Endothelial cell of umbilical vein (primary cell): Measurements from ENCODE around the gene DMBX1. TPM values are rescaled to one million over a fixed set of nuclear protein-coding genes. Genes with fewer than 3 reads are reported as not detected.

ENCODE experiments used
- BruUV-seq: library from RNA; stranded (reverse); fragments of 400-500 nt; replicated peaks from 2 replicates; lab custom pipeline; 2021; lab: Mats Ljungman, UMichigan
- CTCF ChIA-PET: fragments of 300-600, 350-600 bp; sonication (Branson Sonifier 250); formaldehyde crosslinking; loops from one replicate; lab custom pipeline; 2021; ENCODE audit warnings: antibody characterized with exemption, inconsistent platforms; lab: Charles Lee
- POLR2A ChIA-PET: fragments of 300-600, 350-600 bp; sonication (Branson Sonifier 250); formaldehyde crosslinking; loops from one replicate; lab custom pipeline; 2021; ENCODE audit warnings: antibody characterized with exemption, inconsistent platforms; lab: Charles Lee
- DNase-seq: peaks from one replicate; pipeline ENCODE4 v3.0.0-alpha.2; 2011; ENCODE audit warnings: low read depth, low spot score
- FAIRE-seq: peaks from 2 replicates; lab custom pipeline; 2011; peaks lifted over from hg19 to GRCh38; lab: Jason Lieb, UNC
- H2AFZ ChIP-seq: 2 replicates; pipeline ENCODE4 v1.6.0; 2012; ENCODE audit warnings: low read depth, low read length, control low read depth, inconsistent platforms
- H3K27ac ChIP-seq: 2 replicates; pipeline ENCODE4 v1.5.1; 2011; ENCODE audit warnings: low read depth, mild to moderate bottlenecking, control low read depth, low read length, moderate library complexity; ENCODE audit not compliant: insufficient read depth
- H3K27me3 ChIP-seq, 2 experiments: 2 replicates each; pipeline versions ENCODE4 v1.6.0 to v1.6.1; 2011; ENCODE audit warnings: low read length in 2 of 2, mixed read lengths in 1 of 2; ENCODE audit not compliant: control insufficient read depth in 2 of 2, insufficient read depth in 2 of 2
- H3K36me3 ChIP-seq, 2 experiments: 2 replicates in 1 of 2; 3 replicates in 1 of 2; pipeline ENCODE4 v1.5.1; 2011; ENCODE audit warnings: low read length in 2 of 2, mild to moderate bottlenecking in 1 of 2, moderate library complexity in 1 of 2; ENCODE audit not compliant: control insufficient read depth in 2 of 2, insufficient read depth in 2 of 2; ENCODE audit errors: extremely low read depth in 1 of 2
- H3K4me1 ChIP-seq: 3 replicates; pipeline ENCODE4 v1.5.1; 2011; ENCODE audit warnings: mild to moderate bottlenecking, low read length; ENCODE audit not compliant: control insufficient read depth, insufficient read depth; ENCODE audit errors: extremely low read depth
- H3K4me2 ChIP-seq: 2 replicates; pipeline ENCODE4 v1.6.1; 2011; ENCODE audit warnings: low read length, control low read depth, mixed read lengths; ENCODE audit not compliant: insufficient read depth
- H3K4me3 ChIP-seq, 3 experiments: fragments of 200-600 bp in 1 of 3; sonication (generic), shearing (Covaris generic) in 1 of 3; replicated peaks in 1 of 3; 2 replicates each; pipeline ENCODE4 v1.5.1; 2011 to 2016; ENCODE audit warnings: control low read depth in 3 of 3, low read length in 3 of 3, mild to moderate bottlenecking in 2 of 3, inconsistent platforms in 1 of 3, low read depth in 1 of 3, moderate library complexity in 1 of 3; ENCODE audit not compliant: insufficient read depth in 1 of 3
- H3K79me2 ChIP-seq: 2 replicates; pipeline ENCODE4 v1.6.0; 2012; ENCODE audit warnings: low read length, inconsistent platforms; ENCODE audit not compliant: control insufficient read depth, insufficient read depth
- H3K9ac ChIP-seq: replicated peaks from 2 replicates; pipeline ENCODE3; 2011; ENCODE audit warnings: low read length, control low read depth; ENCODE audit not compliant: insufficient read depth; ENCODE audit errors: extremely low read depth
- H3K9me1 ChIP-seq: replicated peaks from 3 replicates; pipeline ENCODE4 v1.6.0; 2011; ENCODE audit warnings: mild to moderate bottlenecking, low read length; ENCODE audit not compliant: control insufficient read depth, insufficient read depth; ENCODE audit errors: extremely low read depth
- H3K9me3 ChIP-seq: replicated peaks from 2 replicates; pipeline ENCODE4 v1.5.1; 2012; ENCODE audit warnings: low read length, inconsistent platforms; ENCODE audit not compliant: control insufficient read depth, insufficient read depth
- H4K20me1 ChIP-seq: replicated peaks from 2 replicates; pipeline ENCODE3; 2011; ENCODE audit warnings: mild to moderate bottlenecking, low read length; ENCODE audit not compliant: control insufficient read depth, insufficient read depth; ENCODE audit errors: extremely low read depth
- EZH2 ChIP-seq: IDR thresholded peaks from 2 replicates; pipeline ENCODE4 v1.6.1; 2012; ENCODE audit warnings: borderline replicate concordance, low read depth, mild to moderate bottlenecking, moderate library complexity, low read length, inconsistent platforms; ENCODE audit not compliant: severe bottlenecking
- JUN ChIP-seq: IDR thresholded peaks from 2 replicates; pipeline ENCODE4 v1.6.1; 2011; ENCODE audit warnings: borderline replicate concordance, low read depth; ENCODE audit not compliant: insufficient read length, insufficient read depth
- MYC ChIP-seq: IDR thresholded peaks from one replicate; pipeline ENCODE4 v1.6.1; 2011; ENCODE audit warnings: mild to moderate bottlenecking, low read depth, low read length
- POLR2A ChIP-seq: IDR thresholded peaks from 2 replicates; pipeline ENCODE4 v1.6.1; 2012; ENCODE audit warnings: low read depth, mild to moderate bottlenecking, control low read depth, low read length
- POLR2AphosphoS5 ChIP-seq: IDR thresholded peaks from 2 replicates; pipeline ENCODE4 v1.6.1; 2012; ENCODE audit warnings: low read depth, mild to moderate bottlenecking, control low read depth, low read length, moderate library complexity; ENCODE audit not compliant: insufficient read depth
- dilution Hi-C: fragments of 300-500 bp; cut with MboI; formaldehyde crosslinking; loops from one replicate; pipeline ENCODE4 v1.15.0; 2019; ENCODE audit warnings: low sequenced_read_pairs; ENCODE audit not compliant: extremely low pct_ligation_motif_present
- intact Hi-C: fragments of 100-400 bp; cut with micrococcal nuclease; formaldehyde crosslinking; loops from one replicate; pipeline ENCODE4 v1.10.0; 2022
- polyA plus RNA-seq, 4 experiments: library from polyadenylated mRNA; depleted of rRNA in 3 of 4; stranded (reverse) in 3 of 4; unstranded in 1 of 4; fragments of >200 nt; gene quantifications; 2 replicates each; pipeline versions ENCODE4 v1.2.1 to v1.2.3, GENCODE V29; 2011 to 2012; ENCODE audit warnings: missing spikeins in 1 of 4
- total RNA-seq: library from RNA; stranded (reverse); gene quantifications from 2 replicates; pipeline ENCODE4 v1.2.3, GENCODE V29; 2021
- TF ChIP-seq, protein P1 (sequence below), 2 donors: IDR thresholded peaks; 1 replicate in 1 of 2; 2 replicates in 1 of 2; pipeline ENCODE4 v1.5.1; 2011; ENCODE audit warnings: low read length in 2 of 2, mild to moderate bottlenecking in 2 of 2, moderate library complexity in 2 of 2, control low read depth in 1 of 2, inconsistent platforms in 1 of 2, low read depth in 1 of 2; ENCODE audit not compliant: insufficient read depth in 1 of 2; ENCODE audit errors: extremely low read depth in 1 of 2

Gene DMBX1
- total and polyA plus RNA-seq, 2 donors (not counting 3 experiments of a cell fraction or from before 2014, with no cell fraction given), result not detected

DNA sequence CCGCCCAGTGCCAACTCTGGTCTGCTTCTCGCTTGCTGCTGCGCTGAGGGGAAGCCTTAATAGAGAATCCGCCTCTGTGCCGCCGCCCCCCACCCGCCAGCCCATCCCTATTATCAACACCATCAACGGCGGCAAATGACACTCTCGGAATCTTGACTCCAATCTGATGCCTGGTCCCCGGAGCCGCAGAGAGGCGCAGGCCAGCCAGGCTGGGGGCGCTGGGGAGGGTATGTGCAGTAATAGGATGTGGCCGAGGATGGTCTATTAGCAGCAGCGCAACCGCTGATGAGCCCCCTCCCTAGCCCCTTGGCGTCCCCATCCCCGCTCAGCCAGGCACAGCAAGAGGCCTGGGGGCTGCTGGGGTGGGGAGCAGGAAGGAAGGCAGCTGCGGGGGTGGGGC lies 15.1 kb upstream of the DMBX1 start:
- TF ChIP-seq POLR2AphosphoS5 (no peak), JUN (no peak), MYC (no peak), EZH2 (peak; percentile 59), POLR2A (no peak)
- TF ChIP-seq, protein P1, sequence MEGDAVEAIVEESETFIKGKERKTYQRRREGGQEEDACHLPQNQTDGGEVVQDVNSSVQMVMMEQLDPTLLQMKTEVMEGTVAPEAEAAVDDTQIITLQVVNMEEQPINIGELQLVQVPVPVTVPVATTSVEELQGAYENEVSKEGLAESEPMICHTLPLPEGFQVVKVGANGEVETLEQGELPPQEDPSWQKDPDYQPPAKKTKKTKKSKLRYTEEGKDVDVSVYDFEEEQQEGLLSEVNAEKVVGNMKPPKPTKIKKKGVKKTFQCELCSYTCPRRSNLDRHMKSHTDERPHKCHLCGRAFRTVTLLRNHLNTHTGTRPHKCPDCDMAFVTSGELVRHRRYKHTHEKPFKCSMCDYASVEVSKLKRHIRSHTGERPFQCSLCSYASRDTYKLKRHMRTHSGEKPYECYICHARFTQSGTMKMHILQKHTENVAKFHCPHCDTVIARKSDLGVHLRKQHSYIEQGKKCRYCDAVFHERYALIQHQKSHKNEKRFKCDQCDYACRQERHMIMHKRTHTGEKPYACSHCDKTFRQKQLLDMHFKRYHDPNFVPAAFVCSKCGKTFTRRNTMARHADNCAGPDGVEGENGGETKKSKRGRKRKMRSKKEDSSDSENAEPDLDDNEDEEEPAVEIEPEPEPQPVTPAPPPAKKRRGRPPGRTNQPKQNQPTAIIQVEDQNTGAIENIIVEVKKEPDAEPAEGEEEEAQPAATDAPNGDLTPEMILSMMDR (IDR thresholded peaks at IDR 0.05; ENCODE audit: extremely low read depth in 1 of 2, insufficient read depth in 1 of 2, low read depth in 1 of 2, low read length in 2 of 2), result no peak
- Histone ChIP-seq H3K9me1 (no peaks in the 10 kb centered on the region), H3K4me2 (no peak overlapping the region), H2AFZ (no peak overlapping the region), H3K27me3 (peaks cover 37 to 43% of the 10 kb centered on the region in 2 experiments), H3K27ac (no peak overlapping the region), H3K9ac (no peak overlapping the region), H3K4me1 (no peaks in the 10 kb centered on the region), H4K20me1 (no peaks in the 10 kb centered on the region), H3K9me3 (no peaks in the 10 kb centered on the region), H3K4me3 (no peak overlapping the region), H3K79me2 (no peaks in the 10 kb centered on the region), H3K36me3 (no peaks in the 10 kb centered on the region)
- intact Hi-C loops (loop anchor here (10.0 kb wide), 1 partner anchor 250 kb away; no protein-coding TSS in a partner anchor), dilution Hi-C loops (no loop called here)
- ChIA-PET CTCF (interaction anchor here (3.5 kb wide), 1 partner anchor 27 kb away, joined by 14 read pairs; no protein-coding TSS in a partner anchor), POLR2A (no interaction called here)
- no peak for DNase-seq
- no TSS peak for BruUV-seq
- FAIRE-seq, result no peak
